GM21390 (cell line): ENCODE measurements around the gene PMPCA.

Experiments used
- ATAC-seq: cut with Tn5 transposase; IDR thresholded peaks from one replicate; pipeline ENCODE4 v1.9.1; 2021; ENCODE audit not compliant: unreplicated experiment

The PMPCA gene

GRCh38 chr9:136453326-136453725 lies 42.9 kb downstream of the PMPCA start:
- no peak for ATAC-seq

GRCh38 chr9:136454026-136454796 lies 43.8 kb downstream of the PMPCA start:
- ATAC-seq, result no peak

GRCh38 chr9:136455043-136456002 lies 44.9 kb downstream of the PMPCA start:
- no peak for ATAC-seq

- no peak for ATAC-seq
Measured at GRCh38 chr9:136456258-136456657, 45.8 kb downstream of the PMPCA start.

GRCh38 chr9:136457326-136457725 lies 46.9 kb downstream of the PMPCA start:
- no peak for ATAC-seq

GRCh38 chr9:136459425-136459824 lies 49.0 kb downstream of the PMPCA start:
- no peak for ATAC-seq

- ATAC-seq, result no peak
Measured at GRCh38 chr9:136460772-136461325, 50.4 kb downstream of the PMPCA start.

GRCh38 chr9:136462664-136463063 lies 52.2 kb downstream of the PMPCA start:
- ATAC-seq, result no peak

GRCh38 chr9:136463578-136463977 lies 53.1 kb downstream of the PMPCA start:
- no peak for ATAC-seq

GRCh38 chr9:136464241-136464640 lies 53.8 kb downstream of the PMPCA start:
- ATAC-seq, result no peak

- no peak for ATAC-seq
Measured at GRCh38 chr9:136465500-136466154, 55.2 kb downstream of the PMPCA start.

- ATAC-seq, result no peak
Measured at GRCh38 chr9:136466155-136466541, 55.7 kb downstream of the PMPCA start.

GRCh38 chr9:136467766-136468165 lies 57.3 kb downstream of the PMPCA start:
- ATAC-seq, result no peak

GRCh38 chr9:136470356-136470755 lies 59.9 kb downstream of the PMPCA start:
- no peak for ATAC-seq

- no peak for ATAC-seq
Measured at GRCh38 chr9:136470792-136471469, 60.5 kb downstream of the PMPCA start.

- ATAC-seq, result no peak
Measured at GRCh38 chr9:136471802-136472487, 61.5 kb downstream of the PMPCA start.

- ATAC-seq, result no peak
Measured at GRCh38 chr9:136472640-136473353, 62.3 kb downstream of the PMPCA start.

- no peak for ATAC-seq
Measured at GRCh38 chr9:136473354-136473721, 62.9 kb downstream of the PMPCA start.
